ENCODE measurements around the gene SYTL4. TPM values are rescaled to one million over a fixed set of nuclear protein-coding genes. Genes with fewer than 3 reads are reported as not detected.

Gene SYTL4
- total RNA-seq, result 13.3 and 20.1 TPM in 2 replicates

DNA sequence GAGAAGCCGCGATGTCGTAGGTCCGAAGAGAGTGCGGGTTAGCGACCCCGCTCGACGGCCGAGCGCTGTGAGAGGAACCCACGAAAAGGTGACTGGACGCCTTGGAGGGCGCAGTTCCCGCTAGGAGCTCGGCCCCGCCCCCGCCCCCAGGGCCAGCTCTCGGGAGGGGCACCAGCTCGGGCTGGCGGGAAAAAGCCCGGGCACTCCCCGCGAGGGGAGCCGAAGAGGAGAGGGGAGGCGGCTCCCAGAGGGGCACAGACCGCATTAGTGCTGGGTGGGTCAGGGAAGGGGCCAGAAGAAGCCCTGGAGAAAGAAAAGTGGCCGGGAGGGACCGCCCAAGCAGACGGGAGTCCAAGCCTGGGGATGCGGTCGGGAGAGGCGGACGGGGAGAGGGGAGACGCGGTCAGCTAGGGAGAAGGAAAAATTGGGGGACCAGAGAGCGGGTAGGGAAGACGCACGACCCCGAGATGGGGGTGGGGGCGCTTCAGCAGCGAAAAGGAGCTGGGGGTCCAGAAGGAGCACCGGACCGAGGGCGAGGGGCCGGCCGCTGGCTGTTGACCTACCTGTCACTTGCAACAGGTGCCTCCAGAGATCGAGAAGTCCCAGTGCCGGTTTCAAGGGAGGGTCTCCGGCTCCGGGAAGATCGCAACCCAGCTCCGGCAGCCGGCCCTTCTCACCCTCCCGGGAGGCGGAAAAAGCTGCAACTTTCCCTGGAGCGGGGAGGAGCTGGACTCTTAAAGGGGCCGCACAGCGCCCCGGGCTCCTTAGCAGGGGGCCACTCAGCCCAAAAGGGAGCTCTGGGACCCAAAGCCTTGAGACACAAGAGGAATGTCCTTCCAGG is at the start of gene SYTL4:
Gene SYTL4 (minus strand): TSS at position 681 of the 841 bp plus-strand sequence. CDS start 30,084 bp downstream, outside the sequence.

DNA sequence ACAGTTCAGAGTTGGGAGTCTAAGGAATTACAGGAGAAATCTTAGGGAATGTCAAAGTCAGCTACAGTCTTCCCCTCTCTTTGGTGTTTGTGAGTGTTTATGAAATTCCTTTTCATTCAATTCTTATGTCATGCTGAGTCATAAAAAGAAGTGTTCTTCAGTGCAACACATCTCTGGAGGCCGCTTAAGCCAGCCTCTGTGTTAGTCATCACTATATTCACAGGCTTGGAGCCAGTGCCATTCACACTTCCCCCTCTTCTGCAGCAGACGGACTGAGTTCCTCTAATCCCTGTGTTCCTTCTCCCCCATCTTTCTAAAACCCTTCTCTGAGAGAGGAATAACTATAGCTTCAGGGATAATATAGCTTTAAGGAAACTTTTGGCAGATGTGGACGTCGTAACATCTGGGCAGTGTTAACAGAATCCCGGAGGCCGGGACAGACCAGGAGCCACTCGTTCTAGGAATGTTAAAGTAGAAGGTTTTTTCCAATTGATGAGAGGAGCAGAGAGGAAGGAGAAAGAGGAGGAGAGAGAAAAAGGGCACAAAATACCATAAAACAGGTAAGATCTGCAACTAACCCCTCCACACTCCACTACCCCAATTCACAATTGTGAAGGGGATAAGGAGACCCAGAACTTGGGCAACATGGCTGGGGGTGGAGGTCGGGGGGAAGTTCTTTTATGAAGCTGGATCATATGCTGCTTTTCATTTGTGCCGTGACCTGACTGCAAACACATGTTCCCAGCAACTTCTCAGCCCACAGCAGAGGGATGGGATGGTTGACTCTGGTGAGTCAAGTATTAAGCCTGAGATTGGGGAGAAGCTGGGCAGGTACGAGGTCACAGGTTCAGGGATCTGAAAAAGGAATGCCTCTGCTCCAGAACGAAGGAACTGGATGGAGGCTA is 87.7 kb downstream of the SYTL4 start, which contains the start of gene SRPX2:
Gene SRPX2 (plus strand): TSS at position 244 of the 905 bp plus-strand sequence. CDS start 2,124 bp downstream, outside the sequence.

DNA sequence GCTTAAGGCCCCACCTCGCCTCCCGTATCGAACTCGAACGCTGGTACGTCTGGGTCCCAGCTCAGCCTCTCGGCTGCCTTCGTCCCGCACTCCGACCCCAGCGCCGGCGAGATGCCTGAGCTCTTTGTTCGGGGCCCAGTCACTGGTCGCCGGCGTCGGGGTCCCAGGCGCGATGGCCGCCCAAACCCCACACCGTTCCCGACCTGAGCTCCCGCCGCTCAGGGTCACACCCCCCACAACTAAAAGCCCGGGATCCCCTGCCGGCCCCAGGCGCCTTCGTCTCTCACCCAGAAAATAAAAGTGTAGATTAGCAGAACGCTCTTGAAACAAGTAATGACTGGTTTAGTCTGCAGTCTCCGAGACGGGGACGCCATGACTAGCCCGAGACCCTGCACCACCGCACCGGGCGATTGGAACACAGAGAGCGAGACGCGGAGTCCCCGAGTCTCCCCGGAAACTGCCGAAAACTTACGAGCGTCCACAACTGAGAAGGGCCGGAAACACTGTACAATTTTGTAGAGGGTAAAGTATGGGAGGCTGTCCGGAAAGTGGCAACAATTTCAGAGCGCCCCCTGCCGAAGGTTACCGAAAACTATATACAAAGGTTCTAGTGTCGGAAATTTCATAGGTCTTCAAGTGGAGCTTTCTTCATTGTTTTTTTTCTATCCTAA is 95.5 kb downstream of the SYTL4 start, which contains the start of gene TSPAN6:
Gene TSPAN6 (minus strand): TSS at position 486 of the 671 bp plus-strand sequence. CDS start 112 bp downstream, at position 374.

Other genes starting within 250 kb of the SYTL4 start
- gene TNMD, start 147.2 kb downstream of the SYTL4 start, total RNA-seq, result not detected in 2 replicates
- 49.3 and 60.9 TPM in 2 replicates for gene TSPAN6, start 95.3 kb downstream of the SYTL4 start, total RNA-seq
- gene SRPX2, start 87.9 kb downstream of the SYTL4 start, total RNA-seq, result 109 and 143 TPM in 2 replicates
- 24.6 and 25.3 TPM in 2 replicates for gene CSTF2, start 88.3 kb upstream of the SYTL4 start, total RNA-seq
- not detected in 2 replicates for gene NOX1, start 142.2 kb upstream of the SYTL4 start, total RNA-seq
- 0.29 and 0.53 TPM in 2 replicates for gene XKRX, start 196.8 kb upstream of the SYTL4 start, total RNA-seq
- gene ARL13A, start 237.6 kb upstream of the SYTL4 start, total RNA-seq, result not detected in 2 replicates